ENCODE measurements around the gene PDZK1IP1.
"Not testable (repeated sequence)": the region's sequence is repeated elsewhere in the genome, so short reads cannot be mapped to it uniquely, and the experiment has no call there.

DNA sequence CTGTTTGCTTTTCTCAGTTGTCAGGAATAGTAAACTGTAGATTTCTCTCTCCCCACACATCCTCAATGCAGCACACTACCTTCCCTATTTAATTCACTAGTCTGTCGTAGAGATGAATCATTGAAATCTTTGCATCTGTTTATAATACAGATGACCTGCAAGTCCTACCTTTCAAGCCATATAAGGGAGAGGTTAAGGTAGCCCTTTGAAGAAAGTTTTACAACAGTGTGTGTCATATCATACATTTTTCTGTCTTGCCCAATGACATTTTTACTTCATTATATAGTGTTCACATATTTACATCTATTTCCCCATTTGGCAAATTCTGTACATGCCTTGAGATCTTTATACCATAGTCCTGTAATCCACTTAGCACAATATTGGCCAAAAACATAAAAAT, 43.3 kb downstream of the PDZK1IP1 start:
- TF ChIP-seq POLR2A (IDR thresholded peaks at IDR 0.05) = not testable (repeated sequence)
- TF ChIP-seq, protein P1, sequence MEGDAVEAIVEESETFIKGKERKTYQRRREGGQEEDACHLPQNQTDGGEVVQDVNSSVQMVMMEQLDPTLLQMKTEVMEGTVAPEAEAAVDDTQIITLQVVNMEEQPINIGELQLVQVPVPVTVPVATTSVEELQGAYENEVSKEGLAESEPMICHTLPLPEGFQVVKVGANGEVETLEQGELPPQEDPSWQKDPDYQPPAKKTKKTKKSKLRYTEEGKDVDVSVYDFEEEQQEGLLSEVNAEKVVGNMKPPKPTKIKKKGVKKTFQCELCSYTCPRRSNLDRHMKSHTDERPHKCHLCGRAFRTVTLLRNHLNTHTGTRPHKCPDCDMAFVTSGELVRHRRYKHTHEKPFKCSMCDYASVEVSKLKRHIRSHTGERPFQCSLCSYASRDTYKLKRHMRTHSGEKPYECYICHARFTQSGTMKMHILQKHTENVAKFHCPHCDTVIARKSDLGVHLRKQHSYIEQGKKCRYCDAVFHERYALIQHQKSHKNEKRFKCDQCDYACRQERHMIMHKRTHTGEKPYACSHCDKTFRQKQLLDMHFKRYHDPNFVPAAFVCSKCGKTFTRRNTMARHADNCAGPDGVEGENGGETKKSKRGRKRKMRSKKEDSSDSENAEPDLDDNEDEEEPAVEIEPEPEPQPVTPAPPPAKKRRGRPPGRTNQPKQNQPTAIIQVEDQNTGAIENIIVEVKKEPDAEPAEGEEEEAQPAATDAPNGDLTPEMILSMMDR (IDR thresholded peaks at IDR 0.05) = not testable (repeated sequence)
